H1 (cell line): ENCODE measurements around the gene PI16. TPM values are rescaled to one million over a fixed set of nuclear protein-coding genes. Genes with fewer than 3 reads are reported as not detected.

Experiments used
- CTCF ChIA-PET: fragments of 300-600 bp; sonication (Branson Sonifier 250); formaldehyde crosslinking; loops from one replicate; lab custom pipeline; 2021; ENCODE audit not compliant: partially characterized antibody; lab: Charles Lee
- POLR2A ChIA-PET: fragments of 300-600 bp; sonication (Branson Sonifier 250); formaldehyde crosslinking; loops from one replicate; lab custom pipeline; 2021; ENCODE audit warnings: inconsistent platforms; ENCODE audit not compliant: partially characterized antibody; lab: Charles Lee
- DNase-seq, 2 experiments: peaks; one replicate each; pipeline versions ENCODE4 v3.0.0 to v3.0.0-alpha.2; 2010 to 2022; ENCODE audit warnings: low spot score in 2 of 2, low read depth in 1 of 2, mixed read lengths in 1 of 2
- FAIRE-seq: peaks from 2 replicates; lab custom pipeline; 2011; peaks lifted over from hg19 to GRCh38; lab: Jason Lieb, UNC
- H2AFZ ChIP-seq: 2 replicates; pipeline ENCODE4 v1.8.1; 2012; ENCODE audit warnings: low read length, inconsistent platforms
- H2AK5ac ChIP-seq: 2 replicates; pipeline ENCODE4 v1.6.1; 2013; ENCODE audit warnings: low read depth, low read length
- H2BK120ac ChIP-seq: replicated peaks from 2 replicates; pipeline ENCODE3; 2013; ENCODE audit warnings: low read depth, low read length, inconsistent platforms
- H2BK12ac ChIP-seq: 2 replicates; pipeline ENCODE4 v1.6.1; 2013; ENCODE audit warnings: low read depth, low read length
- H2BK15ac ChIP-seq: 2 replicates; pipeline ENCODE4 v1.6.1; 2013; ENCODE audit warnings: low read length
- H2BK20ac ChIP-seq: 2 replicates; pipeline ENCODE4 v1.6.1; 2013; ENCODE audit warnings: low read length
- H2BK5ac ChIP-seq: 2 replicates; pipeline ENCODE4 v1.6.1; 2013; ENCODE audit warnings: low read depth, low read length
- H3K14ac ChIP-seq: 2 replicates; pipeline ENCODE4 v1.6.1; 2013; ENCODE audit warnings: inconsistent platforms; ENCODE audit not compliant: insufficient read length
- H3K18ac ChIP-seq: 2 replicates; pipeline ENCODE4 v1.6.1; 2013; ENCODE audit warnings: low read length; ENCODE audit errors: extremely low read depth
- H3K23ac ChIP-seq: 2 replicates; pipeline ENCODE4 v1.6.1; 2013; ENCODE audit warnings: inconsistent platforms; ENCODE audit not compliant: insufficient read length
- H3K23me2 ChIP-seq: 2 replicates; pipeline ENCODE4 v1.6.1; 2013; ENCODE audit warnings: low read depth, low read length
- H3K27ac ChIP-seq: 2 replicates; pipeline ENCODE4 v1.6.1; 2011; ENCODE audit warnings: low read depth, low read length, inconsistent platforms
- H3K27me3 ChIP-seq, 4 experiments: replicated peaks in 1 of 4; 1 replicate in 1 of 4; 2 replicates in 3 of 4; pipeline versions ENCODE4 v1.6.1 to v1.8.1; 2011 to 2013; ENCODE audit warnings: low read length in 3 of 4, mild to moderate bottlenecking in 3 of 4, inconsistent platforms in 2 of 4, mixed read lengths in 2 of 4, moderate library complexity in 1 of 4; ENCODE audit not compliant: control insufficient read depth in 3 of 4, insufficient read depth in 3 of 4; ENCODE audit errors: extremely low read depth in 1 of 4
- H3K36me3 ChIP-seq, 4 experiments: 2 replicates each; pipeline versions ENCODE4 v1.6.1 to v1.8.1; 2011 to 2013; ENCODE audit warnings: mild to moderate bottlenecking in 4 of 4, low read length in 3 of 4, moderate library complexity in 2 of 4, control low read depth in 1 of 4, inconsistent platforms in 1 of 4; ENCODE audit not compliant: insufficient read depth in 4 of 4, control insufficient read depth in 2 of 4
- H3K4ac ChIP-seq: replicated peaks from 2 replicates; pipeline ENCODE3; 2013; ENCODE audit warnings: low read length, low read depth, mixed read lengths, inconsistent platforms; ENCODE audit not compliant: insufficient read length
- H3K4me1 ChIP-seq, 4 experiments: replicated peaks in 1 of 4; 1 replicate in 1 of 4; 2 replicates in 3 of 4; pipeline versions ENCODE4 v1.6.1 to v1.8.1; 2011 to 2013; ENCODE audit warnings: low read length in 3 of 4, inconsistent platforms in 2 of 4, mixed read lengths in 1 of 4; ENCODE audit not compliant: insufficient read depth in 4 of 4, control insufficient read depth in 3 of 4
- H3K4me2 ChIP-seq, 2 experiments: 2 replicates each; pipeline versions ENCODE4 v1.6.1 to v1.8.1; 2011 to 2013; ENCODE audit warnings: low read depth in 2 of 2, low read length in 2 of 2, control low read depth in 1 of 2, inconsistent platforms in 1 of 2, mild to moderate bottlenecking in 1 of 2; ENCODE audit not compliant: insufficient read depth in 1 of 2
- H3K4me3 ChIP-seq, 4 experiments: fragments of 200-600, 300-600 bp in 1 of 4; sonication (generic), shearing (Covaris generic), sonication (Bioruptor Twin) in 1 of 4; 2 replicates each; pipeline versions ENCODE4 v1.5.1 to v1.8.1; 2011 to 2016; ENCODE audit warnings: low read length in 4 of 4, low read depth in 3 of 4, control low read depth in 2 of 4, inconsistent platforms in 2 of 4, mild to moderate bottlenecking in 2 of 4, mixed read lengths in 1 of 4, moderate library complexity in 1 of 4; ENCODE audit not compliant: insufficient read depth in 2 of 4; ENCODE audit errors: extremely low read depth in 1 of 4
- H3K56ac ChIP-seq: replicated peaks from 2 replicates; pipeline ENCODE3; 2013; ENCODE audit warnings: low read depth, mild to moderate bottlenecking, mixed read lengths, low read length, inconsistent platforms; ENCODE audit not compliant: insufficient read length
- H3K79me1 ChIP-seq: 2 replicates; pipeline ENCODE4 v1.6.1; 2013; ENCODE audit warnings: low read depth, low read length, control low read depth
- H3K79me2 ChIP-seq, 2 experiments: 2 replicates each; pipeline versions ENCODE4 v1.6.1 to v1.8.1; 2012 to 2013; ENCODE audit warnings: low read length in 2 of 2, mild to moderate bottlenecking in 2 of 2, inconsistent platforms in 1 of 2; ENCODE audit not compliant: insufficient read depth in 2 of 2, control insufficient read depth in 1 of 2
- H3K9ac ChIP-seq, 4 experiments: replicated peaks in 1 of 4; 1 replicate in 1 of 4; 2 replicates in 3 of 4; pipeline versions ENCODE4 v1.6.1 to v1.8.1; 2011 to 2013; ENCODE audit warnings: low read depth in 3 of 4, low read length in 3 of 4, control low read depth in 2 of 4, mild to moderate bottlenecking in 2 of 4, moderate library complexity in 2 of 4, inconsistent platforms in 1 of 4; ENCODE audit errors: extremely low read depth in 1 of 4
- H3K9me3 ChIP-seq, 2 experiments: 2 replicates each; pipeline versions ENCODE4 v1.6.1 to v1.8.1; 2012 to 2013; ENCODE audit warnings: mild to moderate bottlenecking in 2 of 2, moderate library complexity in 2 of 2, control low read depth in 1 of 2, inconsistent platforms in 1 of 2, low read depth in 1 of 2, low read length in 1 of 2, mixed read lengths in 1 of 2; ENCODE audit not compliant: insufficient read depth in 2 of 2
- H4K20me1 ChIP-seq, 2 experiments: replicated peaks in 1 of 2; 2 replicates each; pipeline versions ENCODE3 to v1.8.1; 2011 to 2013; ENCODE audit warnings: inconsistent platforms in 2 of 2, low read length in 2 of 2, mild to moderate bottlenecking in 1 of 2; ENCODE audit not compliant: insufficient read depth in 2 of 2, control insufficient read depth in 1 of 2
- H4K5ac ChIP-seq: 2 replicates; pipeline ENCODE4 v1.6.1; 2013; ENCODE audit warnings: low read length, low read depth, mixed read lengths, inconsistent platforms; ENCODE audit not compliant: insufficient read length
- H4K8ac ChIP-seq: 2 replicates; pipeline ENCODE4 v1.8.0; 2013; ENCODE audit warnings: mild to moderate bottlenecking, moderate library complexity, low read length, inconsistent platforms; ENCODE audit not compliant: insufficient read depth; ENCODE audit errors: extremely low read depth
- H4K91ac ChIP-seq: replicated peaks from 2 replicates; pipeline ENCODE3; 2013; ENCODE audit warnings: low read length, mixed read lengths, inconsistent platforms; ENCODE audit not compliant: insufficient read length
- CBX8 ChIP-seq: fragments of 300-800, 300-1000 bp; sonication (generic); IDR thresholded peaks from 2 replicates; pipeline ENCODE4 v1.7.1; 2016; ENCODE audit warnings: low read depth, low read length, borderline replicate concordance
- CHD2 ChIP-seq: IDR thresholded peaks from 2 replicates; pipeline ENCODE4 v1.6.1; 2012; ENCODE audit warnings: low read length, improper control_type of control experiment
- POLR2AphosphoS5 ChIP-seq: IDR thresholded peaks from 2 replicates; pipeline ENCODE4 v1.6.1; 2011; ENCODE audit warnings: low read depth, low read length
- ZNF274 ChIP-seq: IDR thresholded peaks from 2 replicates; pipeline ENCODE4 v1.7.0; 2012; ENCODE audit warnings: low read length, borderline replicate concordance; ENCODE audit errors: extremely low read depth
- WGBS, 2 experiments: shearing (Covaris generic) in 1 of 2; methylation state at CpG; one replicate each; pipeline versions ENCODE4 v1.1.6 to v1.1.7; 2013 to 2015; ENCODE audit warnings: low lambda C conversion rate in 2 of 2, mixed read lengths in 2 of 2, inconsistent platforms in 1 of 2, low coverage in 1 of 2, missing lambda C conversion rate in 1 of 2; ENCODE audit not compliant: insufficient replicate concordance in 2 of 2, insufficient coverage in 1 of 2, insufficient read length in 1 of 2; ENCODE audit errors: extremely low coverage in 1 of 2, missing lambda C conversion rate in 1 of 2; 5-methylcytosine and 5-hydroxymethylcytosine counted together
- polyA plus RNA-seq, 7 experiments: library from polyadenylated mRNA; depleted of rRNA in 3 of 7; stranded (reverse) in 5 of 7; unstranded in 2 of 7; fragments of >200 nt in 5 of 7; fragments of 200-250 nt in 2 of 7; gene quantifications; 1 replicate in 5 of 7; 2 replicates in 1 of 7; 4 replicates in 1 of 7; pipeline versions ENCODE4 v1.2.1 to v1.2.3, GENCODE V29; 2011 to 2013; ENCODE audit warnings: missing spikeins in 2 of 7, mixed read lengths in 2 of 7
- total RNA-seq: library from RNA; stranded (reverse); fragmentation: NEBNext Ultra II Directional; extraction: Animal tissue kit (Norgen Biotek cat#: 25700); gene quantifications from 2 replicates; pipeline ENCODE4 v1.2.1, GENCODE V29; 2021
- TF ChIP-seq, protein P1 (sequence below): IDR thresholded peaks from 2 replicates; pipeline ENCODE4 v1.6.1; 2011; ENCODE audit warnings: low read length, improper control_type of control experiment

Gene PI16
- total and polyA plus RNA-seq, 2 of the 8 experiments (the other 6 are each of a cell fraction or from before 2014, with no cell fraction given) = 0.05 TPM; not detected in 1

DNA sequence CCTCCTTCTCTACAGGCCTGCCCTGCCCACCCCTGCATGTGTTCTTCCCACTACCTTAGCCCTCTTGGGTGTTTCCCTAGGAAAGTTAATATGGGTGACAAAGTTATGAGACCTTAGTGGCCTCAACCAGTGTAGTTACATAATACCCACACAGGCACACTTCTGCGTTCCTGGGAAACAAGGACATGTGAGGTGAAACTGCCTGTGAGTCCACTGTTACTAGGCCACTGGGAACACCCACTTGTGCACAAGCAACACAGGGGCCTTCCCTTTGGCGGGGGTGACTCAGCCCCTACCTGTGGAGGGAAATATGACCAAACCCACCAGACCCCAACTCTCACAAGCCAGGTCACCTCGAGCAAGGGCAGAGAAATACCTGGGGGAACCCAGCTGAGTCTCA is 12.8 kb downstream of the PI16 start:
- no peak overlapping the region for H2BK5ac ChIP-seq
- H3K56ac ChIP-seq = no peak overlapping the region
- H2BK12ac ChIP-seq = no peak overlapping the region

More for the DNA sequence above, 12.8 kb downstream of the PI16 start:
- Histone ChIP-seq H3K23ac (no peak overlapping the region), H4K20me1 (peaks cover 4 to 6% of the 10 kb centered on the region in 2 experiments), H3K9me3 (no peaks in the 10 kb centered on the region), H4K91ac (no peak overlapping the region), H4K5ac (no peak overlapping the region), H3K36me3 (peaks cover 26 to 47% (median 42%) of the 10 kb centered on the region in 4 experiments), H3K18ac (no peak overlapping the region), H3K4me1 (peaks cover 0 to 8% (median 5%) of the 10 kb centered on the region in 4 experiments; a peak in 4 of 7 replicates), H3K23me2 (no peaks in the 10 kb centered on the region), H2AFZ (no peak overlapping the region), H3K27me3 (no peaks in the 10 kb centered on the region), H3K27ac (no peak overlapping the region), H3K14ac (no peak overlapping the region), H2BK20ac (no peak overlapping the region), H3K4me2 (no peak overlapping the region)
- WGBS, 2 experiments = 94% methylated on average over 3 of the region's 3 CpGs; no CpG with 5 or more reads in 1 of the 2 experiments
- ChIA-PET CTCF (interaction anchor here (0.5 to 3.1 kb wide), 2 partner anchors 51 to 133 kb away, joined by 3 to 11 read pairs; no protein-coding TSS in a partner anchor), POLR2A (interaction anchor here (0.8 to 2.2 kb wide), 3 partner anchors 11 to 35 kb away, joined by 3 to 7 read pairs (median 5); no protein-coding TSS in a partner anchor)
- TF ChIP-seq, protein P1, sequence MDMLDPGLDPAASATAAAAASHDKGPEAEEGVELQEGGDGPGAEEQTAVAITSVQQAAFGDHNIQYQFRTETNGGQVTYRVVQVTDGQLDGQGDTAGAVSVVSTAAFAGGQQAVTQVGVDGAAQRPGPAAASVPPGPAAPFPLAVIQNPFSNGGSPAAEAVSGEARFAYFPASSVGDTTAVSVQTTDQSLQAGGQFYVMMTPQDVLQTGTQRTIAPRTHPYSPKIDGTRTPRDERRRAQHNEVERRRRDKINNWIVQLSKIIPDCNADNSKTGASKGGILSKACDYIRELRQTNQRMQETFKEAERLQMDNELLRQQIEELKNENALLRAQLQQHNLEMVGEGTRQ = no peak
- 0 out of 2 replicates have a peak, but pooled peaks have one; percentile 21 for TF ChIP-seq POLR2AphosphoS5
- TF ChIP-seq CBX8 = no peak
- TF ChIP-seq ZNF274 = no peak
- no peak for TF ChIP-seq CHD2
- TF ChIP-seq, all 59 proteins: peak for 1
- Histone ChIP-seq H2BK120ac (no peak overlapping the region), H3K4ac (no peak overlapping the region), H2AK5ac (no peak overlapping the region), H2BK15ac (no peak overlapping the region), H4K8ac (no peak overlapping the region), H3K4me3 (no peak overlapping the region), H3K9ac (no peak overlapping the region), H3K79me1 (no peaks in the 10 kb centered on the region; the same call in 1 of the 2 replicates), H3K79me2 (no peaks in the 10 kb centered on the region)
- no peak for DNase-seq
- FAIRE-seq = no peak
